ENCODE measurements around the gene ICA1. TPM values are rescaled to one million over a fixed set of nuclear protein-coding genes. Genes with fewer than 3 reads are reported as not detected.
A peak's percentile ranks its signal among the peaks of the same experiment; 100 is the strongest.

ICA1 gene
- total and polyA plus RNA-seq, 5 donors = 36.8 to 98.2 (median 70.3) TPM

- H3K27ac ChIP-seq (ENCODE audit: low read length) = no peak overlapping the region
- no peaks in the 10 kb centered on the region for H3K9me3 ChIP-seq (ENCODE audit: control insufficient read depth, low read length)
- H3K4me3 ChIP-seq (ENCODE audit: low read length) = no peak overlapping the region
- DNase-seq (no peak), ATAC-seq (no peak)
- intact Hi-C loops (cut with DNase I) = no loop called here
- no peaks in the 10 kb centered on the region for H3K4me1 ChIP-seq (ENCODE audit: control insufficient read depth, insufficient read depth, low read length)
- H3K27me3 ChIP-seq (ENCODE audit: control insufficient read depth, insufficient read depth) = no peaks in the 10 kb centered on the region
These were observed 10.0 kb upstream of the ICA1 start for GRCh38 chr7:8271960-8272359.

GRCh38 chr7:8263048-8263447 lies 1.1 kb upstream of the ICA1 start:
- H3K4me1 ChIP-seq (ENCODE audit: control insufficient read depth, insufficient read depth, low read length) = no peaks in the 10 kb centered on the region
- intact Hi-C loops (cut with DNase I) = no loop called here
- H3K27me3 ChIP-seq (ENCODE audit: control insufficient read depth, insufficient read depth) = no peaks in the 10 kb centered on the region
- DNase-seq (no peak), ATAC-seq (no peak)
- no peaks in the 10 kb centered on the region for H3K9me3 ChIP-seq (ENCODE audit: control insufficient read depth, low read length)
- H3K27ac ChIP-seq (ENCODE audit: low read length) = no peak overlapping the region
- H3K4me3 ChIP-seq (ENCODE audit: low read length) = peak overlapping the region; percentile 92
- WGBS = 53% methylated on average over 7 of the region's 7 CpGs

DNA sequence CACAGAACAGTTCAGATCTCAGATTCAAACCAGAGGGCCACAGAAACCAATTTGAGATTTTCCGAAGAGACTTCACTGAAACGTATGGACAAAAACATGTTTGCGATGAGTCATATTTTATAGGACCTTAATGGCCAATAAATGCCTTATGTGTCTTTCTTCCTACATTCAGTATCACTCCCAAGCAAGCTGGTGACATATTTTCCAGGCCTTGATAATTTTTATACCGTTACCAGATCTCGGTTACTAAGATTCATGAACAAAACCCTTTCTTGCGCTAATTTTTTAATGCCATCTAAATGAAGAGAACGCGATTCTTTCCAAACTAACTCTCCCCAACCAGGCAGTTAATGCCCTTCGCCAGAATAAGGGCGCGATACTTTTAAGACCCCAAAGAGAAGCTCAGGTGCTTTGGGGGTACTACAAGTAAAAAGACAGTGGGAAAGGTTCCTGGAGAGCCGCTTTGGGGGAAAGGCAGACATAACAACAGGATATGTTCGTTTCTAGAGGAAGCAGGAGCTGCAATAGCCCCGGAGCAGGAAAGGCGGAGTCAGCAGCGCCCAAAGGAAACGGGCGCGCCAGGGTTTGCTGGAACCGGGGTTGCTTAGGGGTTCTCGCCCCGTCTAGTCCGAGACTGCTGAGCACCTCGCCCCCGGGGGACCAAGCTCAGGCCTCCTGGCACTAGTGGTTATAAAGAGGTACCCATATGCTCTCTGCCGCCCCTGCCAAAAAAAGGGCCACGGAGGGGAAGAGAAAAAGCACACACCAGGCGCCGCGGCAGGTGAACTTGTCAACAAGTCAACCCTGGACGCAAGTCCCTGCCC lies 884 bp downstream of the ICA1 start:
- Histone ChIP-seq H3K27me3 (ENCODE audit: control insufficient read depth, insufficient read depth) (no peaks in the 10 kb centered on the region), H3K9me3 (ENCODE audit: control insufficient read depth, low read length) (no peaks in the 10 kb centered on the region), H3K4me3 (ENCODE audit: low read length) (peak overlapping the region; percentile 92), H3K4me1 (ENCODE audit: control insufficient read depth, insufficient read depth, low read length) (no peaks in the 10 kb centered on the region), H3K27ac (ENCODE audit: low read length) (peak overlapping the region; percentile 99)
- peak; percentile 62 to 89 for ATAC-seq
- intact Hi-C loops (cut with DNase I) = no loop called here
- DNase-seq = peak; percentile 74 to 85 (median 83)
- 7% methylated on average over 31 of the region's 31 CpGs for WGBS

DNA sequence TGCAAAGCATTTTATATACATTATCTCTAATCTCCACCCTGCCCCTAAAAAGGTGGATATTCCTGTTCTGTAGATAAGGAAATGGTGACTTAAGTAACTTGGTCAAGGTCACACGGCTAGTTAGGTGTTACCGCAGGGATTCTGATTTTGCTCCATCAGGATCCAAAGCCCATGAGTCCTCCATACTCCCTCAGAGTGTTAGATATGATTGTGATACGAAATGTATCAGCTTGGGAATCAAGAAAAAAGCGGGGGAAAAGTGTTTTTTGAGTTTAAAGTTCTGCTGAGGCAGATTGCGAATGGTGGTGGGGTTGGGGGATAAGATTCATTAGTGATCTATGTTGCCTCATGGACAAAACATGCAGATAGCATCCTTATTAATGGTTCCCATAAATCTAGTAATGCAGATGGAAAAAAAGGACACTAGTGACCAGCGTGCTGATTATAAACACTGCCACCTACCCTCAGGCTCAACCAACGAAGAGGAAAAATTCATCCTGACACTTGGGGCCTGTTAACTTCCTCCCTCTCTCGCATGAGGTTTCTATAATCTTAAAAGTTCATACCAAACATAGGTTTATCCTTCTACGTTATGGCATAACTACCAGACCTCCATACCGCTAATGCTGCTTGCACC lies 2.3 kb downstream of the ICA1 start:
- WGBS = 76% methylated on average over 10 of the region's 10 CpGs
- peaks cover under 1% of the 10 kb centered on the region for H3K4me1 ChIP-seq (ENCODE audit: control insufficient read depth, insufficient read depth, low read length)
- peak overlapping the region; percentile 7 for H3K4me3 ChIP-seq (ENCODE audit: low read length)
- ATAC-seq (no peak), DNase-seq (no peak)
- peak overlapping the region; percentile 76 for H3K27ac ChIP-seq (ENCODE audit: low read length)
- intact Hi-C loops (cut with DNase I) = no loop called here
- H3K9me3 ChIP-seq (ENCODE audit: control insufficient read depth, low read length) = no peaks in the 10 kb centered on the region
- H3K27me3 ChIP-seq (ENCODE audit: control insufficient read depth, insufficient read depth) = no peaks in the 10 kb centered on the region

DNA sequence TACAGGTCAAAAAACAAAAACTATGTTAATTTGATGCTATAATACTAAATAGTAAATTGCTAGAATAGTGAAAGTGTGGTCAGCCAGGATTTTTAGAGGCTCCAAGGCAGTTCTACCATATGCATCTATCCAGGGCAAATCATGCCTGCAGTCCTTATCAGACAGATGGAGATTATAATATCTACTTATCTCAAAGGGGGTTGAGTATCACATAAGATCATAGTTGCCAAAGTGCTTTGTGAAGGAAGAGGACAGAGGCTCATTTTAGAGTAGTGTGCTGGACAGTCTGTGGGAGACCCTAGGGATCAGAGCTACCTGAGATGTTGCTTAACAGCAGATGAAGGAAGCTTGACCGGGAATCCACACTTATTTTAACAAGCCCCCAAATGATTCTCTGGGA lies 3.2 kb downstream of the ICA1 start:
- Histone ChIP-seq H3K4me3 (ENCODE audit: low read length) (no peak overlapping the region), H3K27me3 (ENCODE audit: control insufficient read depth, insufficient read depth) (no peaks in the 10 kb centered on the region), H3K9me3 (ENCODE audit: control insufficient read depth, low read length) (no peaks in the 10 kb centered on the region), H3K27ac (ENCODE audit: low read length) (no peak overlapping the region), H3K4me1 (ENCODE audit: control insufficient read depth, insufficient read depth, low read length) (peaks cover 7% of the 10 kb centered on the region)
- no peak for ATAC-seq
- WGBS = 90% methylated on average over 1 of the region's 1 CpG
- intact Hi-C loops (cut with DNase I) = no loop called here
- DNase-seq = no peak

GRCh38 chr7:8258166-8258565 lies 3.8 kb downstream of the ICA1 start:
- Histone ChIP-seq H3K4me1 (ENCODE audit: control insufficient read depth, insufficient read depth, low read length) (peaks cover 7% of the 10 kb centered on the region), H3K9me3 (ENCODE audit: control insufficient read depth, low read length) (no peaks in the 10 kb centered on the region), H3K27ac (ENCODE audit: low read length) (no peak overlapping the region), H3K4me3 (ENCODE audit: low read length) (no peak overlapping the region), H3K27me3 (ENCODE audit: control insufficient read depth, insufficient read depth) (no peaks in the 10 kb centered on the region)
- ATAC-seq (no peak), DNase-seq (no peak)
- 93% methylated on average over 4 of the region's 4 CpGs for WGBS
- intact Hi-C loops (cut with DNase I) = no loop called here

- Histone ChIP-seq H3K9me3 (ENCODE audit: control insufficient read depth, low read length) (no peaks in the 10 kb centered on the region), H3K4me3 (ENCODE audit: low read length) (no peak overlapping the region), H3K27me3 (ENCODE audit: control insufficient read depth, insufficient read depth) (no peaks in the 10 kb centered on the region), H3K4me1 (ENCODE audit: control insufficient read depth, insufficient read depth, low read length) (peaks cover 7% of the 10 kb centered on the region), H3K27ac (ENCODE audit: low read length) (no peak overlapping the region)
- WGBS = 72% methylated on average over 6 of the region's 6 CpGs
- intact Hi-C loops (cut with DNase I) = no loop called here
- ATAC-seq (no peak), DNase-seq (no peak)
These were observed 6.0 kb downstream of the ICA1 start for GRCh38 chr7:8255680-8256655.

- Histone ChIP-seq H3K27me3 (ENCODE audit: control insufficient read depth, insufficient read depth) (no peaks in the 10 kb centered on the region), H3K27ac (ENCODE audit: low read length) (no peak overlapping the region), H3K4me1 (ENCODE audit: control insufficient read depth, insufficient read depth, low read length) (peaks cover 7% of the 10 kb centered on the region), H3K9me3 (ENCODE audit: control insufficient read depth, low read length) (no peaks in the 10 kb centered on the region), H3K4me3 (ENCODE audit: low read length) (no peak overlapping the region)
- WGBS = 92% methylated on average over 3 of the region's 3 CpGs
- ATAC-seq (peak in 1 of 2 donors; percentile 22), DNase-seq (no peak)
- intact Hi-C loops (cut with DNase I) = no loop called here
These were observed 7.3 kb downstream of the ICA1 start for GRCh38 chr7:8254667-8255066.

DNA sequence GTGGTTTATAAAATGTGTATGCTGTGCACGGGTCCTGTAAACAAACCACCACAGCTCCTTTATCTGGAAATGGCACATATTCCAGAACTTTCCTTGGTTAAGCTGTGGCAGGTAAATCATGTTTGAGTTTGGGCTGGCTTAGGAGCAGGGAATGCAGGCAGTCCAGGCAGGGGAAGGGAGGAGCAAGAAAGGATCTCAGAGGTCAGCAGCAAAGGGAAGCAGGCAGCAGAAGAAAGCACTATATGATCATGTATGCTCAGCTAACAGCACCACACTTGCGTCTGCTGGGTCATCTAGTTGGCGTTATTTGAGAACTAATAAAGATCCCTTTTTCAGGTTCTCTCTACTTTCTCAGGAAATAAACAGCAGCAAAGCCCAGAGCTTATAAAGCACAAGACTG lies 7.8 kb downstream of the ICA1 start:
- no peaks in the 10 kb centered on the region for H3K27me3 ChIP-seq (ENCODE audit: control insufficient read depth, insufficient read depth)
- H3K4me3 ChIP-seq (ENCODE audit: low read length) = no peak overlapping the region
- no peak overlapping the region for H3K27ac ChIP-seq (ENCODE audit: low read length)
- no peak for ATAC-seq
- no peaks in the 10 kb centered on the region for H3K9me3 ChIP-seq (ENCODE audit: control insufficient read depth, low read length)
- intact Hi-C loops (cut with DNase I) = no loop called here
- DNase-seq = no peak
- peaks cover 8% of the 10 kb centered on the region for H3K4me1 ChIP-seq (ENCODE audit: control insufficient read depth, insufficient read depth, low read length)
- 74% methylated on average over 3 of the region's 3 CpGs for WGBS

DNA sequence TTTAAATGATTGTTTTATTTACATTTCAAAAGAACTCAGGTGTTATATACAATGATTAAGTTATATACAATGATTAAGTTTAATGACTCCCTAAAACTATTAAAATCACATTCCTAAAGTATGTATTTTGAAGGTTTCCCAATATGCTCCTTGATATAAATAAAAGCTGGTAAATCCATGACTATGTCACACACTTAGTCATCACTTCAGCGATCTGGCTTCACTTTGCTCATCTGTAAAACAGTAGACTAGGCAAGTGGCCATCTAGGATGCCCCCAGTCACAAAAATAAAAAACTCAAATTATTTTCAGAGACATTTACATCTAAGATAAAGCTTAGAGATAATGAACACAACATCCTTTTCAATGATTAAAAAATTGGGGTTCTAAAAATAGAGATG lies 10.8 kb downstream of the ICA1 start:
- intact Hi-C loops (cut with DNase I) = no loop called here
- DNase-seq (no peak), ATAC-seq (no peak)
- H3K4me1 ChIP-seq (ENCODE audit: control insufficient read depth, insufficient read depth, low read length) = peaks cover 10% of the 10 kb centered on the region
- WGBS = 66% methylated on average over 1 of the region's 1 CpG
- H3K27ac ChIP-seq (ENCODE audit: low read length) = no peak overlapping the region
- H3K9me3 ChIP-seq (ENCODE audit: control insufficient read depth, low read length) = no peaks in the 10 kb centered on the region
- H3K4me3 ChIP-seq (ENCODE audit: low read length) = no peak overlapping the region
- H3K27me3 ChIP-seq (ENCODE audit: control insufficient read depth, insufficient read depth) = no peaks in the 10 kb centered on the region

DNA sequence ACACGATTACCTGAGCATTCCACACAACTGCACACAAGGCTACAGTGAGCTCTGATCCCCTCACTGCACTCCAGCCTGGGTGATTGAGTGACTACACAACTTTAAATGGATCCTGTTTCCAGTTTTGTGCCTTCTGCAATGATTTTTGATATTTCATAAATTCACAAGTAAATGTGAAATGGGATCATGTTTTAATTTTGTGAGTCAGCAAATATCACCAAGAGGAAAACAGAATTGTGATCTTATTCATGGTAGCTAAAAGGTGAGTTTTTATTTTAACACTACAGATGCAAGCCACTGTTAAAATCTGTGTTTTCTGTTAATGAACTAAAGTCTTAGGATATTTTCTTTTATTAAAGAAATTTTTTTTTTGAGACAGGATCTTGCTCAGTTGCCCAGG lies 11.4 kb downstream of the ICA1 start:
- Histone ChIP-seq H3K9me3 (ENCODE audit: control insufficient read depth, low read length) (no peaks in the 10 kb centered on the region), H3K27ac (ENCODE audit: low read length) (no peak overlapping the region), H3K27me3 (ENCODE audit: control insufficient read depth, insufficient read depth) (no peaks in the 10 kb centered on the region), H3K4me3 (ENCODE audit: low read length) (no peak overlapping the region), H3K4me1 (ENCODE audit: control insufficient read depth, insufficient read depth, low read length) (peaks cover 10% of the 10 kb centered on the region)
- no peak for ATAC-seq
- WGBS = 86% methylated on average over 1 of the region's 1 CpG
- intact Hi-C loops (cut with DNase I) = no loop called here
- no peak for DNase-seq

Data from right cardiac atrium (tissue), 5 donors.